HG02763 (cell line): ENCODE data around the gene HIP1R.

Source experiments
- ATAC-seq: cut with Tn5 transposase; IDR thresholded peaks from one replicate; pipeline ENCODE4 v1.9.1; 2021; ENCODE audit warnings: mild to moderate bottlenecking, moderate library complexity; ENCODE audit not compliant: unreplicated experiment

Gene HIP1R

GRCh38 chr12:122847921-122848421, 12.7 kb downstream of the HIP1R start:
- no peak for ATAC-seq

GRCh38 chr12:122848471-122849351, 13.5 kb downstream of the HIP1R start:
- ATAC-seq: no peak

GRCh38 chr12:122849352-122850047, 14.2 kb downstream of the HIP1R start:
- ATAC-seq: no peak

- no peak for ATAC-seq
Measured at GRCh38 chr12:122850048-122850445, 14.8 kb downstream of the HIP1R start.

- ATAC-seq: no peak
Measured at GRCh38 chr12:122850695-122851350, 15.6 kb downstream of the HIP1R start.

GRCh38 chr12:122851820-122852219, 16.6 kb downstream of the HIP1R start:
- ATAC-seq: no peak

- ATAC-seq: no peak
Measured at GRCh38 chr12:122852336-122853275, 17.3 kb downstream of the HIP1R start.

- ATAC-seq: no peak
Measured at GRCh38 chr12:122853582-122854245, 18.5 kb downstream of the HIP1R start.

GRCh38 chr12:122854554-122854953, 19.3 kb downstream of the HIP1R start:
- ATAC-seq: no peak

- no peak for ATAC-seq
Measured at GRCh38 chr12:122855071-122855829, 20.0 kb downstream of the HIP1R start.

GRCh38 chr12:122855928-122856831, 20.9 kb downstream of the HIP1R start:
- ATAC-seq: no peak

GRCh38 chr12:122856999-122857671, 21.9 kb downstream of the HIP1R start:
- ATAC-seq: no peak

GRCh38 chr12:122858171-122858570, 22.9 kb downstream of the HIP1R start:
- ATAC-seq: no peak

GRCh38 chr12:122858591-122859302, 23.5 kb downstream of the HIP1R start:
- no peak for ATAC-seq

- no peak for ATAC-seq
Measured at GRCh38 chr12:122859303-122860039, 24.2 kb downstream of the HIP1R start.
